Measurements from ENCODE around the gene EZR.

GRCh38 chr6:158841358-158841757 lies 22.2 kb upstream of the EZR start:
- TF ChIP-seq TAF1 (IDR thresholded peaks at IDR 0.05; ENCODE audit: borderline replicate concordance, insufficient read depth, low read length): no peak
- no peak for TF ChIP-seq REST (IDR thresholded peaks at IDR 0.05; ENCODE audit: insufficient read depth in 1 of 2, low read depth in 2 of 2, low read length in 2 of 2)
- no peak for TF ChIP-seq SIN3A (IDR thresholded peaks at IDR 0.05; ENCODE audit: borderline replicate concordance, insufficient read depth, low read length)
- TF ChIP-seq POLR2AphosphoS5 (IDR thresholded peaks at IDR 0.05; ENCODE audit: low read depth, low read length): no peak
